WTC11 (cell line): ENCODE measurements around the gene ASMTL. TPM values are rescaled to one million over a fixed set of nuclear protein-coding genes. Genes with fewer than 3 reads are reported as not detected.
A peak's percentile ranks its signal among the peaks of the same experiment; 100 is the strongest.

Source experiments
- ATAC-seq: fragments of 200-7000 bp; cut with Tn5 transposase; 2 replicates; pipeline ENCODE4 v1.10.0; 2021; ENCODE audit warnings: mild to moderate bottlenecking, moderate library complexity
- CTCF ChIA-PET: fragments of 300-600 bp; sonication (Branson Sonifier 250); formaldehyde crosslinking; loops from one replicate; lab custom pipeline; 2021; ENCODE audit warnings: antibody characterized with exemption; lab: Charles Lee
- POLR2A ChIA-PET: fragments of 350-600 bp; sonication (Branson Sonifier 250); formaldehyde crosslinking; loops from one replicate; lab custom pipeline; 2021; ENCODE audit warnings: antibody characterized with exemption; lab: Charles Lee
- DNase-seq: peaks from one replicate; pipeline ENCODE4 v3.0.0; 2021; ENCODE audit warnings: low spot score
- H3K27ac Mint-ChIP-seq: 2 replicates; pipeline ENCODE4 v1.8.0; 2021; ENCODE audit warnings: mixed read lengths
- H3K27me3 Mint-ChIP-seq: 2 replicates; pipeline ENCODE4 v1.8.0; 2021; ENCODE audit warnings: low read depth, mild to moderate bottlenecking, moderate library complexity, mixed read lengths
- H3K36me3 Mint-ChIP-seq: 2 replicates; pipeline ENCODE4 v1.8.0; 2021; ENCODE audit warnings: mixed read lengths
- H3K4me1 Mint-ChIP-seq: 2 replicates; pipeline ENCODE4 v1.8.0; 2022; ENCODE audit warnings: mixed read lengths
- H3K4me3 Mint-ChIP-seq: 2 replicates; pipeline ENCODE4 v1.8.0; 2021; ENCODE audit warnings: mild to moderate bottlenecking, moderate library complexity, mixed read lengths
- H3K9me3 Mint-ChIP-seq: 2 replicates; pipeline ENCODE4 v1.8.0; 2021; ENCODE audit warnings: mixed read lengths
- ARID4B ChIP-seq: sonication (generic); formaldehyde crosslinking; IDR thresholded peaks from 2 replicates; pipeline ENCODE4 v1.8.0; 2023; ENCODE audit warnings: missing genetic modification reagents, mild to moderate bottlenecking, borderline replicate concordance
- ATF3 ChIP-seq: sonication (generic); formaldehyde crosslinking; conservative IDR thresholded peaks from 2 replicates; pipeline ENCODE4 v1.8.1; 2022; ENCODE audit warnings: mild to moderate bottlenecking, missing genetic modification reagents
- E2F5 ChIP-seq: sonication (generic); formaldehyde crosslinking; IDR thresholded peaks from 2 replicates; pipeline ENCODE4 v1.8.1; 2022; ENCODE audit warnings: mild to moderate bottlenecking, moderate library complexity, missing genetic modification reagents
- FOXP4 ChIP-seq: sonication (generic); formaldehyde crosslinking; IDR thresholded peaks from 2 replicates; pipeline ENCODE4 v1.8.0; 2022; ENCODE audit warnings: mild to moderate bottlenecking, missing genetic modification reagents
- HMGXB4 ChIP-seq: sonication (generic); formaldehyde crosslinking; IDR thresholded peaks from 2 replicates; pipeline ENCODE4 v1.8.1; 2023; ENCODE audit warnings: mild to moderate bottlenecking, moderate library complexity, missing genetic modification reagents
- MXD4 ChIP-seq: fragments of 250-450 bp; sonication (Bioruptor Pico); IDR thresholded peaks from 2 replicates; pipeline ENCODE4 v1.8.0; 2021; ENCODE audit warnings: mild to moderate bottlenecking, moderate library complexity, borderline replicate concordance
- RELA ChIP-seq: sonication (generic); formaldehyde crosslinking; IDR thresholded peaks from 2 replicates; pipeline ENCODE4 v1.8.1; 2022; ENCODE audit warnings: missing genetic modification reagents, mild to moderate bottlenecking, borderline replicate concordance
- SMAD3 ChIP-seq: sonication (generic); formaldehyde crosslinking; IDR thresholded peaks from 2 replicates; pipeline ENCODE4 v1.8.0; 2022; ENCODE audit warnings: missing genetic modification reagents, mild to moderate bottlenecking, borderline replicate concordance
- USF2 ChIP-seq: sonication (generic); formaldehyde crosslinking; IDR thresholded peaks from 2 replicates; pipeline ENCODE4 v1.8.1; 2023; ENCODE audit warnings: mild to moderate bottlenecking, missing genetic modification reagents, moderate library complexity
- ZMAT4 ChIP-seq: fragments of 250-450 bp; sonication (Bioruptor Pico); IDR thresholded peaks from 2 replicates; pipeline ENCODE4 v1.9.0; 2021; ENCODE audit warnings: mild to moderate bottlenecking
- ZNF138 ChIP-seq: sonication (generic); formaldehyde crosslinking; conservative IDR thresholded peaks from 2 replicates; pipeline ENCODE4 v1.8.1; 2022; ENCODE audit warnings: mild to moderate bottlenecking, moderate library complexity, missing genetic modification reagents
- ZNF532 ChIP-seq: fragments of 250-450 bp; sonication (Bioruptor Pico); IDR thresholded peaks from 2 replicates; pipeline ENCODE4 v1.9.0; 2021; ENCODE audit warnings: mild to moderate bottlenecking, borderline replicate concordance
- total RNA-seq: library from RNA; stranded (reverse); gene quantifications from 3 replicates; pipeline ENCODE4 v1.2.3, GENCODE V29; 2021

The ASMTL gene
- total RNA-seq, 1 experiment from 2014 or later = 70.6 TPM

- TF ChIP-seq ARID4B (CRISPR knock-in tag) (no peak), SMAD3 (CRISPR knock-in tag) (no peak), USF2 (CRISPR knock-in tag) (no peak), ZMAT4 (CRISPR knock-in tag) (no peak), ZNF532 (CRISPR knock-in tag) (no peak)
These were observed 13.5 kb upstream of the ASMTL start (continued) for GRCh38 chrX:1466232-1466661.

- peak; percentile 46 for ATAC-seq
- no peak for DNase-seq
- H3K27me3 Mint-ChIP-seq = peaks cover 49% of the 10 kb centered on the region
- H3K9me3 Mint-ChIP-seq = no peaks in the 10 kb centered on the region; the same call in 1 of the 2 replicates
- 0 out of 2 replicates have a peak, but pooled peaks have one; percentile 20 for TF ChIP-seq ZNF138 (CRISPR knock-in tag)
- no peak for TF ChIP-seq ATF3
- no peaks in the 10 kb centered on the region for H3K36me3 Mint-ChIP-seq
- CTCF ChIA-PET = no interaction called here
- peak overlapping the region; percentile 66 for H3K4me3 Mint-ChIP-seq
- H3K4me1 Mint-ChIP-seq = peaks cover 10% of the 10 kb centered on the region
- no peak overlapping the region for H3K27ac Mint-ChIP-seq
- POLR2A ChIA-PET = no interaction called here
These were observed 12.8 kb upstream of the ASMTL start for GRCh38 chrX:1465286-1466231.

- CTCF ChIA-PET = no interaction called here
- Mint-ChIP-seq H3K27me3 (peaks cover 49% of the 10 kb centered on the region), H3K36me3 (no peaks in the 10 kb centered on the region), H3K4me3 (no peak overlapping the region), H3K27ac (no peak overlapping the region), H3K9me3 (no peaks in the 10 kb centered on the region; the same call in 1 of the 2 replicates), H3K4me1 (peaks cover 10% of the 10 kb centered on the region)
- POLR2A ChIA-PET = no interaction called here
- DNase-seq = no peak
- no peak for ATAC-seq
- no peak for TF ChIP-seq ZNF138 (CRISPR knock-in tag)
- TF ChIP-seq HMGXB4 (CRISPR knock-in tag) = no peak
- TF ChIP-seq RELA (CRISPR knock-in tag) = no peak
- no peak for TF ChIP-seq MXD4 (CRISPR knock-in tag)
- TF ChIP-seq FOXP4 (CRISPR knock-in tag) = no peak
- no peak for TF ChIP-seq E2F5
These were observed 12.2 kb upstream of the ASMTL start for GRCh38 chrX:1464971-1465285.
